IPS DF 6.9 (cell line): Measurements from ENCODE around the gene SF1.

Experiments used
- DNase-seq: peaks from one replicate; pipeline ENCODE4 v3.0.0-alpha.2; 2013; ENCODE audit warnings: low read depth, low spot score
- H3K27ac ChIP-seq: one replicate; pipeline ENCODE4 v1.5.1; 2013; ENCODE audit warnings: low read length, control low read depth
- H3K27me3 ChIP-seq: 2 replicates; pipeline ENCODE4 v1.6.1; 2013; ENCODE audit warnings: mild to moderate bottlenecking, low read length; ENCODE audit not compliant: control insufficient read depth, insufficient read depth
- H3K36me3 ChIP-seq: 2 replicates; pipeline ENCODE4 v1.6.1; 2013; ENCODE audit warnings: low read length; ENCODE audit not compliant: control insufficient read depth, insufficient read depth
- H3K4me1 ChIP-seq: 2 replicates; pipeline ENCODE4 v1.6.1; 2013; ENCODE audit warnings: low read length; ENCODE audit not compliant: control insufficient read depth, insufficient read depth
- H3K4me3 ChIP-seq: 2 replicates; pipeline ENCODE4 v1.5.1; 2013; ENCODE audit warnings: mild to moderate bottlenecking, low read length
- H3K9me3 ChIP-seq: 2 replicates; pipeline ENCODE4 v1.6.1; 2013; ENCODE audit warnings: low read length, inconsistent platforms; ENCODE audit not compliant: control insufficient read depth, insufficient read depth
- WGBS: extraction: QIAGEN DNeasy Blood & Tissue Kit; methylation state at CpG from one replicate; pipeline ENCODE4 v1.1.7; 2013; ENCODE audit warnings: mixed read lengths, missing lambda C conversion rate; ENCODE audit not compliant: insufficient read length, insufficient coverage; 5-methylcytosine and 5-hydroxymethylcytosine counted together

The SF1 gene

DNA sequence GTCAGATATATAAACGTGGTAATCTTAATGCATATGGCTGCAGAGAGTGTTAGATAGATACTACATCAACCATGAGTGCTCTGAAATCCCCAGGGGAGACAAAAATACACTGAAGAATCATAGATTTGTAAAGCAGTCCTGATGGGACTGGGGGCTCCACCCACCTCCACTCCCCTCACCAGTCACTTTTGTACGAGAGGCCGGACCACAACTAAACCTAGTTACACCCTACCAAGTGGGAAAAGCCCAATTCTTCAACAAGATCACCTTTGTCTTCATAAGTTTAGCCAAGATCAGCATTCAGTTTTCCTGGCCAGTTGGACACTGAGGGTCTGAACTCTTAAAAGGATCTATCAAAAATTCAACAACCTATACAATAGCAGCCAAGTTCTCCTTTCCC is 1.5 kb downstream of the SF1 start:
- peak overlapping the region; percentile 64; the same call in 1 of the 2 replicates for H3K4me3 ChIP-seq
- peaks cover 19% of the 10 kb centered on the region; the same call in 1 of the 2 replicates for H3K36me3 ChIP-seq
- H3K27me3 ChIP-seq: no peaks in the 10 kb centered on the region
- H3K27ac ChIP-seq: no peak overlapping the region
- H3K4me1 ChIP-seq: no peaks in the 10 kb centered on the region
- no CpG with 5 or more reads among the region's 3 CpGs for WGBS
- H3K9me3 ChIP-seq: no peaks in the 10 kb centered on the region
- no peak for DNase-seq

- DNase-seq: no peak
- WGBS: no CpG with 5 or more reads among the region's 6 CpGs
- Histone ChIP-seq H3K9me3 (no peaks in the 10 kb centered on the region), H3K27me3 (no peaks in the 10 kb centered on the region), H3K36me3 (peaks cover 22% of the 10 kb centered on the region; the same call in 1 of the 2 replicates), H3K4me3 (no peak overlapping the region), H3K4me1 (no peaks in the 10 kb centered on the region), H3K27ac (no peak overlapping the region)
Measured at GRCh38 chr11:64776425-64776824, 1.9 kb downstream of the SF1 start.

DNA sequence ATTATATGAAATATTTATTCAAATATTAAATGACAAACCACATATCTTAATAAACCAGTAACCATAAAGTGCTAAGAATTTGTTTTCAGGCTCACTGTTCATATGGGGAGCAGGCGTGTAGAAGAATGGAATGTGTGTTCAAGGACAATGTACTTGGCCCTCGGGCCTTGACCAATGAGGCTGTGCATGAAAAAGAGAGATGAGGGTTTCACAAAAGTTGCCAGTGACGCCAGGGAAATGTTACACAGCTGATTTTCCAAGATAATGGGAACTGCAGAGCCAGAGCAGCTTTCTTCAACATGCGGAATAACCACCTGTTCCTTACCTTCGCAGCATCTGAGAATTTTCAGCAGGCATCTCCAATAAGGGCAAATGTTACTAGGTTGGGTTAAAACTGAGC is 4.2 kb downstream of the SF1 start:
- H3K4me3 ChIP-seq: no peak overlapping the region
- no peak overlapping the region for H3K27ac ChIP-seq
- H3K36me3 ChIP-seq: peaks cover 40% of the 10 kb centered on the region
- H3K9me3 ChIP-seq: no peaks in the 10 kb centered on the region
- no peak for DNase-seq
- H3K27me3 ChIP-seq: no peaks in the 10 kb centered on the region
- no CpG with 5 or more reads among the region's 5 CpGs for WGBS
- H3K4me1 ChIP-seq: no peaks in the 10 kb centered on the region

GRCh38 chr11:64772303-64773018 is 5.9 kb downstream of the SF1 start:
- Histone ChIP-seq H3K27ac (no peak overlapping the region), H3K4me1 (no peaks in the 10 kb centered on the region), H3K9me3 (no peaks in the 10 kb centered on the region), H3K36me3 (peaks cover 56% of the 10 kb centered on the region), H3K4me3 (no peak overlapping the region), H3K27me3 (no peaks in the 10 kb centered on the region)
- no peak for DNase-seq
- no CpG with 5 or more reads among the region's 3 CpGs for WGBS

DNA sequence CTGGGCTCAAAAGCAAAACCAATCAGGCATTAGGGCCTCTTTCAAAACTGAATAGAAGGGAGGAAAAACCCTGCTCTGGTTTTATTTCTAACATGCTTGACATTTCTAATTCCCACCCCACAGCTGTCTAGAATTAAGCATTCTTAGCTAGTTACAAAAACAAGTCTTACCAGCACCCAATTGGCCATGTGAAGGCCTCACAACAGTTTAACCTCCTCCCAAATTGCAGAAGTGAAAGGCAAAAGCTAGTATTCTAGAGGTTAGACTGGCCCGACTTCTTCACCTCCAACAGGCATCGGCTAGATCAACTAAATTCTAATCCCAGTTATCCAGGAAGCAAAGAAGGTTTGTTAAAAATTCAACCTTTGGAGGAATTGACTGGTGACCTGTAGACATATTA is 6.5 kb downstream of the SF1 start:
- Histone ChIP-seq H3K4me1 (no peaks in the 10 kb centered on the region), H3K27ac (no peak overlapping the region), H3K27me3 (no peaks in the 10 kb centered on the region), H3K9me3 (no peaks in the 10 kb centered on the region), H3K4me3 (no peak overlapping the region), H3K36me3 (peaks cover 62% of the 10 kb centered on the region)
- no CpG with 5 or more reads among the region's 2 CpGs for WGBS
- no peak for DNase-seq

GRCh38 chr11:64770120-64770519 is 8.2 kb downstream of the SF1 start:
- WGBS: no CpG with 5 or more reads among the region's 12 CpGs
- no peak overlapping the region for H3K27ac ChIP-seq
- peaks cover 71% of the 10 kb centered on the region for H3K36me3 ChIP-seq
- no peak for DNase-seq
- H3K9me3 ChIP-seq: no peaks in the 10 kb centered on the region
- no peaks in the 10 kb centered on the region for H3K27me3 ChIP-seq
- peaks cover 3% of the 10 kb centered on the region for H3K4me1 ChIP-seq
- no peak overlapping the region for H3K4me3 ChIP-seq

DNA sequence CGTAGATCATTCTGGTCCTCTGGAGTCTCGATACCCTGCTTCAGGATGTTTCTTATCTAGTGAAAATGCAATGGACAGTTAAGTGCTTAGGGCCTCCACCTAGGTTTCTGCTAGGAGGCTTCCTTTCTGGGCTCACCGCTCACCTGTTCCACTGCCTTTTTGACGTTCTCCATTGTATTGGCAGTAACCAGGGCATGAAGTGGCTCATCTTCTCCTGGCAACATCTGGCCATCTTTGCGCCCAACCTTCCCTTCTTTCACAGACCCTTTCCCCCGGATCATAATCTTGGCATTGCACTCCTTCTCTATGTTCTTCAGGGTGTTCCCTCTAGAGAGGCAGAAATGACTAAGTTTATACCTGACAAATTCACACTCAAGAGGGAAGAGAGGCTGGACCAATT is 9.1 kb downstream of the SF1 start:
- Histone ChIP-seq H3K4me3 (no peak overlapping the region), H3K27ac (no peak overlapping the region), H3K4me1 (peaks cover 4% of the 10 kb centered on the region), H3K27me3 (no peaks in the 10 kb centered on the region), H3K9me3 (no peaks in the 10 kb centered on the region), H3K36me3 (peaks cover 72% of the 10 kb centered on the region)
- WGBS: no CpG with 5 or more reads among the region's 6 CpGs
- no peak for DNase-seq

GRCh38 chr11:64768300-64768694 is 10.0 kb downstream of the SF1 start:
- Histone ChIP-seq H3K9me3 (no peaks in the 10 kb centered on the region), H3K4me3 (no peak overlapping the region), H3K4me1 (peaks cover 11% of the 10 kb centered on the region), H3K27me3 (no peaks in the 10 kb centered on the region), H3K36me3 (peaks cover 66% of the 10 kb centered on the region), H3K27ac (no peak overlapping the region)
- no peak for DNase-seq
- whole genome bisulfite sequencing: no CpG with 5 or more reads among the region's 6 CpGs

DNA sequence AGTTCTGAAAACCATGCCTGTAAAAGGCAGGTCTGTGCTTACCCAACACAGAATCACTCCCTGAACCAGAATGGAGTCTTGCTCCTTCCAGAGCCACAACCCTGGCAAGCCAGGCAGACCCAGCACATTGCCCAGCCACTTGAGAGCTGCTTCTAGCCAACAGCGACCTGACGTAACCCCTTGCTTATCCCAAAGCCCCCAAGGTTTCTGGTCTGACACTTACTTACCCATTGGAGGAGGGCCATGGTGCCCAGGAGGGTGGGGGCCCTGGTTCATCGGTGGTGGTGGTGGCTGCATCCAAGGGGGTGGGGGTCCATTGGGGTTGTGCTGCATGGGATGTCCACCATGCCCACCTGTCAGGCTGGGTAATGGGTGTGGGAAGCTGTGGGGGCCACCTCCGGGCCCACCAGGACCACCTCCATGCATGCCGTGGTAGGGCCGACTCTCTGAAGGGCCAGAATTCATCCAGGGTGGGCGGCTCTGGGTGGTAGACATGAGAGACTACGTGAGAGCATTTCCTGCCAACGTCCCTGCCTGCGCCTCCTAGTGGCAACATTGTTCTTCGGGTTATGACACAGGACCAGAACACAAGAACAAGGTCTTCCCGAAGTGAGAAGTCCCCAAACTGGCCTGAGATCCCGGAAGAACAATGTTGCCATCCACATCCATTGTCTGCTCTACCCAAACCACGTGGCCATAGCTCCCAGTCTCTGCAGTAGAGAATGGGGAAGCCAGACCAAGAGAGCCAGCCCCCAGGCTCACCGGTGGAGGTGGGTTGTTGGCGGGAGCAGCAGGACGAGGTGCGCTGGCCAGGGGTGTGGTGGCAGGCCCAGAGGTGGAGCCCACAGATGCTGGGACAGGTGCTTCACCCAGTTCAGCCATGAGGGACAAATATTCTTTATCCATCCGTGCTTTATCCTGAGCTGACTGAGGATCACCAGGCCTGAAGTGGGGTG is 10.7 kb downstream of the SF1 start:
- Histone ChIP-seq H3K4me1 (peaks cover 13% of the 10 kb centered on the region), H3K4me3 (no peak overlapping the region), H3K27me3 (no peaks in the 10 kb centered on the region), H3K36me3 (peaks cover 64% of the 10 kb centered on the region), H3K27ac (no peak overlapping the region), H3K9me3 (no peaks in the 10 kb centered on the region)
- DNase-seq: no peak
- no CpG with 5 or more reads among the region's 19 CpGs for WGBS

GRCh38 chr11:64766881-64767280 is 11.5 kb downstream of the SF1 start:
- no peak overlapping the region for H3K4me3 ChIP-seq
- H3K27ac ChIP-seq: no peak overlapping the region
- H3K36me3 ChIP-seq: peaks cover 63% of the 10 kb centered on the region
- H3K27me3 ChIP-seq: no peaks in the 10 kb centered on the region
- DNase-seq: no peak
- H3K4me1 ChIP-seq: peaks cover 17% of the 10 kb centered on the region
- no CpG with 5 or more reads among the region's 11 CpGs for WGBS
- H3K9me3 ChIP-seq: no peaks in the 10 kb centered on the region
